ENCODE measurements around the gene DLGAP4.
"Not testable (repeated sequence)": the region's sequence is repeated elsewhere in the genome, so short reads cannot be mapped to it uniquely, and the experiment has no call there.

DLGAP4 gene

GRCh38 chr20:36548704-36549627 is 242.8 kb downstream of the DLGAP4 start:
- no peak for FAIRE-seq
- TF ChIP-seq TAF1 (IDR thresholded peaks at IDR 0.05; ENCODE audit: borderline replicate concordance, low read depth, low read length) (no peak), POLR2AphosphoS5 (IDR thresholded peaks at IDR 0.05; ENCODE audit: low read depth, low read length) (no peak), POLR2A (IDR thresholded peaks at IDR 0.05; ENCODE audit: low read depth, low read length) (no peak)
- DNase-seq (ENCODE audit: insufficient read length): no peak

DNA sequence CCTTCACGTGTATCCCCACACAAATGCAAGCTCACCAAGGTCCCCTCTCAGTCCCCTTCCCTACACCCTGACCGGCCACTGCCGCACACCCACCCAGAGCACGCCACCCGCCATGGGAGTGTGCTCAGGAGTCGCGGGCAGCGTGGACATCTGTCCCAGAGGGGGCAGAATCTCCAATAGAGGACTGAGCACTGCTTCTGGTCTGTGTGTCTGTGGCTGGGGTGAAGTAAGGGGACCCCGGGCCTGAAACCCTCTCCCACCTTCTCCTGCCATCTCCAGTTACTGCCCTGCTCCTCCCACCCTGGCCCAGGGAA is 243.4 kb downstream of the DLGAP4 start:
- no peak for FAIRE-seq
- TF ChIP-seq POLR2A (IDR thresholded peaks at IDR 0.05; ENCODE audit: low read depth, low read length) (no peak), POLR2AphosphoS5 (IDR thresholded peaks at IDR 0.05; ENCODE audit: low read depth, low read length) (no peak), TAF1 (IDR thresholded peaks at IDR 0.05; ENCODE audit: borderline replicate concordance, low read depth, low read length) (no peak)
- no peak for DNase-seq (ENCODE audit: insufficient read length)

- TF ChIP-seq POLR2A (IDR thresholded peaks at IDR 0.05; ENCODE audit: low read depth, low read length): no peak
- peak; percentile 43; the same call in 1 of the 2 replicates for TF ChIP-seq POLR2AphosphoS5 (IDR thresholded peaks at IDR 0.05; ENCODE audit: low read depth, low read length)
- FAIRE-seq: no peak
- no peak for DNase-seq (ENCODE audit: insufficient read length)
These were observed 244.0 kb downstream of the DLGAP4 start for GRCh38 chr20:36549942-36550789.

- FAIRE-seq (no peak), DNase-seq (ENCODE audit: insufficient read length) (no peak)
- TF ChIP-seq TAF1 (IDR thresholded peaks at IDR 0.05; ENCODE audit: borderline replicate concordance, low read depth, low read length) (no peak), POLR2A (IDR thresholded peaks at IDR 0.05; ENCODE audit: low read depth, low read length) (no peak), POLR2AphosphoS5 (IDR thresholded peaks at IDR 0.05; ENCODE audit: low read depth, low read length) (no peak)
These were observed 244.7 kb downstream of the DLGAP4 start for GRCh38 chr20:36550790-36551299.

DNA sequence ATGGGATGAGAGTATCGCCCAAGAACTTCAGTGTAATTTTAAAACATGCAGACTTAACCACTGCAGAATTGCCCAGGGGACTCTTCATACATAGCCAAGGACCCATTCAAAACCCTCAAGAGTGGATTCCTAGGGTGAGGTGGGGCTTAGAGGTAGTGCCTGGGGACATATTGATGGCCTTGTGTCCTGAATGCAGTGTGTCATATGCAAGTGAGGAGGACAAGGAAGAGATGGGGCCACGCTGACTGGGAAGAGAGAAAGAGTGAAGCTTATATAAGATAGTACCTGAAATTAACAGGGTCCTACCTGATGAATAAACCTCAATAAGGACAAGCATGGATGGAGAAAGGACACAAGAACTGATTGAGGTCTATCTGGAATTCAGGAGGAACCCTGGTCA is 249.1 kb downstream of the DLGAP4 start:
- no peak for FAIRE-seq
- no peak for DNase-seq (ENCODE audit: insufficient read length)
- TF ChIP-seq POLR2AphosphoS5 (IDR thresholded peaks at IDR 0.05; ENCODE audit: low read depth, low read length) (no peak), TAF1 (IDR thresholded peaks at IDR 0.05; ENCODE audit: borderline replicate concordance, low read depth, low read length) (no peak)

GRCh38 chr20:36562724-36563123 is 256.6 kb downstream of the DLGAP4 start:
- TF ChIP-seq POLR2A (IDR thresholded peaks at IDR 0.05; ENCODE audit: low read depth, low read length) (no peak), POLR2AphosphoS5 (IDR thresholded peaks at IDR 0.05; ENCODE audit: low read depth, low read length) (no peak), TAF1 (IDR thresholded peaks at IDR 0.05; ENCODE audit: borderline replicate concordance, low read depth, low read length) (no peak)
- FAIRE-seq (no peak), DNase-seq (ENCODE audit: insufficient read length) (no peak)

GRCh38 chr20:36563374-36563773 is 257.2 kb downstream of the DLGAP4 start:
- no peak for FAIRE-seq
- no peak for DNase-seq (ENCODE audit: insufficient read length)
- no peak for TF ChIP-seq POLR2A (IDR thresholded peaks at IDR 0.05; ENCODE audit: low read depth, low read length)
- no peak for TF ChIP-seq TAF1 (IDR thresholded peaks at IDR 0.05; ENCODE audit: borderline replicate concordance, low read depth, low read length)
- no peak for TF ChIP-seq POLR2AphosphoS5 (IDR thresholded peaks at IDR 0.05; ENCODE audit: low read depth, low read length)

DNA sequence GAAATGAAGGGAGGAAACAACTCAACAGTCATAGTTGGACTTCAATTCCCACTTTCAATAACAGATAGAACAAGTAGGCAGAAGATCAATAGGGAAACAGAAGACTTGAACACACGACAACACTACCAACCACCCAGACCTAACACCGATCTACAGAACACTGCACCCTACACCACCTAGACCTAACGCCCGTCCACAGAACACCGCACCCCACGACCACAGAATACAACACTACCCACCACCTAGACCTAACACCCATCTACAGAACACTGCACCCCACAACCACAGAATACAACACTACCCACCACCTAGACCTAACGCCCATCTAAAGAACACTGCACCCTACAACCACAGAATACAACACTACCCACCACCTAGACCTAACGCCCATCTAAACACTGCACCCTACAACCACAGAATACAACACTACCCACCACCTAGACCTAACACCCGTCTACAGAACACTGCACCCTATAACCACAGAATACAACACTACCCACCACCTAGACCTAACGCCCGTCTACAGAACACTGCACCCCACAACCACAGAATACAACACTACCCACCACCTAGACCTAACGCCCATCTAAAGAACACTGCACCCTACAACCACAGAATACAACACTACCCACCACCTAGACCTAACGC is 258.1 kb downstream of the DLGAP4 start:
- not testable (repeated sequence) for DNase-seq (ENCODE audit: insufficient read length); FAIRE-seq

- DNase-seq (ENCODE audit: insufficient read length); FAIRE-seq: not testable (repeated sequence)
These were observed 258.6 kb downstream of the DLGAP4 start for GRCh38 chr20:36564726-36565121.

DNA sequence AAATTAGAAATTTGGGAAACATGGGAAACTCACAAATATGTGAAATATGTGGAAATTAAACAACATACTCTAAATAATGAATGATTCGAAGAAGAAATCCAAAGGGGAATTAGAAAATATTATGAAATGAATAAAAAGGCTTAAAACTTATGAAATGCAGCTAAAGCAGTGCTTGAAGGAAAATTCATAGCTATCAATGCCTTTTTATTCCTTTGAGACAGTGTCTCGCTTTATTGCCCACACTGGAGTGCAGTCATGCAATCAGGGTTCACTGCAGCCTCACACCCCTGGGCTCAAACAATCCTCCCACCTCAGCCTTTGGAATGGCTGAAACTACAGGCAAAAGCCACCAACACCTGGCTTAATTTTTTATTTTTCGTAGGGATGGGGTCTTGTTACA is 259.4 kb downstream of the DLGAP4 start:
- no peak for TF ChIP-seq POLR2AphosphoS5 (IDR thresholded peaks at IDR 0.05; ENCODE audit: low read depth, low read length)
- no peak for TF ChIP-seq TAF1 (IDR thresholded peaks at IDR 0.05; ENCODE audit: borderline replicate concordance, low read depth, low read length)
- TF ChIP-seq POLR2A (IDR thresholded peaks at IDR 0.05; ENCODE audit: low read depth, low read length): no peak
- no peak for FAIRE-seq
- DNase-seq (ENCODE audit: insufficient read length): no peak

- DNase-seq (ENCODE audit: insufficient read length) (no peak), FAIRE-seq (no peak)
- TF ChIP-seq TAF1 (IDR thresholded peaks at IDR 0.05; ENCODE audit: borderline replicate concordance, low read depth, low read length) (no peak), POLR2A (IDR thresholded peaks at IDR 0.05; ENCODE audit: low read depth, low read length) (no peak), POLR2AphosphoS5 (IDR thresholded peaks at IDR 0.05; ENCODE audit: low read depth, low read length) (no peak)
These were observed 263.8 kb downstream of the DLGAP4 start for GRCh38 chr20:36569847-36570429.
